Embryonic facial prominence (tissue), 1 donor: ENCODE results near the gene CCR4.
"Not testable (repeated sequence)": the region's sequence is repeated elsewhere in the genome, so short reads cannot be mapped to it uniquely, and the experiment has no call there.

Experiments
- DNase-seq: peaks from one replicate; pipeline ENCODE4 v3.0.0-alpha.2; 2016; ENCODE audit errors: extremely low spot score

Gene CCR4

DNA sequence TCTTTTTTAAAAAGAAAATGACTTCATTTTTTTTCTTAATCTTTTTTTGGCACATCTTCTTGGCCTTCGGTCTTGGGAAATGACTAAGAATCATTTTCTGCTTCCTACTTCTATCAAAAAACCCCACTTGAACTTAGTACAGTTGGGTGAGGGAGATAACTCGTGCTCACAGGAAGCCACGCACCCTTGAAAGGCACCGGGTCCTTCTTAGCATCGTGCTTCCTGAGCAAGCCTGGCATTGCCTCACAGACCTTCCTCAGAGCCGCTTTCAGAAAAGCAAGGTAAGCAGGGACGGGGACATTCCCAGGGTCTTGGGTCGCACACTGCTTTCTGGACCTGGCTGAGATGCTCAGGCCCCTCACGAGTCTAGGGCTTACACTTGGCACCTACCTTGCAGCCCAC, at the start of gene CCR4:
Gene CCR4, plus strand, starts transcription at position 235 of the 402 bp plus-strand sequence. CDS start 1,779 bp downstream, outside the sequence.
- no peak for DNase-seq

DNA sequence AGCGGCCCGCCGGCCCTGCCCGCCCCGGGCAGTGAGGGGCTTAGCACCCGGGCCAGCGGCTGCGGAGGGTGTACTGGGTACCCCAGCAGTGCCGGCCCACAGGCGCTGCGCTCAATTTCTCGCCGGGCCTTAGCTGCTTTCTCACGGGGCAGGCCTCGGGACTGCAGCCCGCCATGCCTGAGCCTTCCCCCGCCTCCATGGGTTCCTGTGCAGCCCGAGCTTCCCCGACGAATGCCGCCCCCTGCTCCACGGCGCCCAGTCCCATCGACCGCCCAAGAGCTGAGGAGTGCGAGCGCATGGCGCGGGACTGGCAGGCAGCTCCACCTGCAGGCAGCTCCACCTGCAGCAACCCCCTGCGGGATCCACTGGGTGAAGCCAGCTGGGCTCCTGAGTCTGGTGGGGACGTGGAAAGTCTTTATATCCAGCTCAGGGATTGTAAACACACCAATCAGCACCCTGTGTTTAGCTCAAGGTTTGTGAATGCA, 48.5 kb upstream of the CCR4 start:
- not testable (repeated sequence) for DNase-seq

DNA sequence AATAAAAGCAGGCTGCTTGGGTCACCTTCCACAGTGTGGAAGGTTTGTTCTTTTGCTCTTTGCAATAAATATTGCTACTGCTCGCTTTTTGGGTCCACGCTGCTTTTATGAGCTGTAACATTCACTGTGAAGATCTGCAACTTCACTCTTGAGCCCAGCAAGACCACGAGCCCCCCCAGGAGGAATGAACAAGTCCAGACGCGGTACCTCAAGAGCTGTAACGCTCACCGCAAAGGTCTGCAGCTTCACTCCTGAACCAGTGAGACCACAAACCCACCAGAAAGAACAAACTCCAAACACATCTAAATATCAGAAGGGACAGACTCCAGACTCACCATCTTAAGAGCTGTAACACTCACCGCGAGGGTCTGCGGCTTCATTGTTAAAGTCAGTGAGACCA, 47.5 kb upstream of the CCR4 start:
- DNase-seq = no peak

DNA sequence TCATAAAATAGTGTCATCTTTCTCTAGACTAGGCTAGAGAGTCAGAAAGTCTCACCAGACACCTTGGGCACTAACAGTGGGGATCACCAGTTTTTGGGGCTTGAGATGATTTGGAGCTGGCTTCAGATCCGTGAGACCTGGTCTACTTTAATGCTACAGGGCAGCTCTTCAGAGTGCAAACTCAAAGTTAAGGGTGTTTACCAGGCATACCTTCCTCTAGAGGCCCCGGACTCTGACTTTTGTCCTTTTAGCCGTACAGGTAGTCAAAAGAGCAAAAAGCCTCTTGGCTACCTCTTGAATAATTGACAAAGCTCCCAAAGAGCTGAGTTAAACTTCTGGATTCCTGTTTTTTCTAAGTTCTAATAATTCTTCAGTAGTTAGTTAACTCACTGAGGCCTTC, 41.4 kb upstream of the CCR4 start:
- no peak for DNase-seq

DNA sequence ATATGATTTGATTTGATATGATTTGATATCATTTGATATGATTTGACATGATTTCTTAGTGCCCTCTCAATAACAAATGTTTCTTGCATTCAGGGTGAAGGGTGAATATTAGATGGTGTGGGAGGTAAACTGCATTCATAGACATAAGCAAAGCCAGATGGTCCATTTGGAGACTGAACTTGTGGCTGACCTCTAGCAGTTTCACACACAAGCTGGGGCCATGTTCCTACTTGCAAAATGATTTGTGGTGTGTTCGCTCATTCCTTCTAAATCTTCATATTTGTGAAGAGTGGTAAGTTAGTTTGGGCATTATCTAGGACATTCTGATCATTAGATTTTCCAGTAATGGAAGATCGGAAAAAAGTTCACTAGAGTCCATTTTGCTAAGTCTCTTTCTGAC, 40.5 kb upstream of the CCR4 start:
- no peak for DNase-seq

DNA sequence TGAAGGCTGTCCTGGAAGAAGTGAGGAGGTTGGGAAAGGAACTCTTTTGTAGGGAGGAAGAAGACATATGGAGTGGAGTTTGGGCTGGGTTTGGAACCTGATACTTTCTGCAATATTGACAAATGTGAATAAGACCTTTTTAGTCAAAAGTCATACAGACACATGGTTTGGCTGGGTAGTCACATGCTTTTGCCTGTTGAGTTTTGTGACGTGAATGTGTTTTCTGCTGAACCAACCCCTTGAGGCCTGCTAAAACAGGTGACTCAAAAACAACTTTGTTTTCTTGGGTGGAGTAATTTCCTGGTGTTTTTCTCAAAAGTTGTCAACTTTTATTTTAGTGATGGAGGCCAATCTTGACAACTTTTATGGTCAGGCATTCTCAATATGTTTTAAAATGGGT, 39.4 kb upstream of the CCR4 start:
- DNase-seq = no peak

DNA sequence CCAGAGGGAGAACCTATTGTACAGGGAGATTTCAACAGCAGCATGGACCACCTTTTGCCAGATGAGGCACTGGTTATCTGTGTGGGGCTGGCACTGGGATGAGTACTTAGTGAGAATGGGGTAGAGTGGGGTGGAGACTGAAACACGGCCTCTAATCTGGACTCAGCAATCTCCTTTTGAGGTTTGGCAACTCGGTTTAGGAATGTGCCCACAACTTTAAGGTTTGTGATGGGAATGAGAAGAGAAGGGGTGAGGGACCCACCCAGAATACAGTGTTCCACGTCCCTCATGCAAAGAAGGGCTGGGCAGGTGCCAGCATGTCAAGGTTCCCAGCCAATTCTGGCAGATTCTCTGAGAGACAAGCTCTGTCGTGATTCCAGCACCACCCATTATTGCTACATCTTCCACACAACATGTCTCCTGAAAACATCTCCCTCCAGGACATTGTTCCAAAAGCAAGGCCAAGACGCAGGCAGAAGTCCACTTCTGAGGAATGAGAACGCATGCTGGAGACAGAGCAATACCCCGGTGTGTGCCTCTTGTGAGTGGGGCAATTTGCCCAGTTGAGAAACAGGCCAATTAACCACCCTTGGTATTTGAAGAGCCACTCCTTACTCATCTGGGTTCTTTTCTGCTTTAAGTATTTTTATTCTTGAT, 37.5 kb upstream of the CCR4 start:
- no peak for DNase-seq

DNA sequence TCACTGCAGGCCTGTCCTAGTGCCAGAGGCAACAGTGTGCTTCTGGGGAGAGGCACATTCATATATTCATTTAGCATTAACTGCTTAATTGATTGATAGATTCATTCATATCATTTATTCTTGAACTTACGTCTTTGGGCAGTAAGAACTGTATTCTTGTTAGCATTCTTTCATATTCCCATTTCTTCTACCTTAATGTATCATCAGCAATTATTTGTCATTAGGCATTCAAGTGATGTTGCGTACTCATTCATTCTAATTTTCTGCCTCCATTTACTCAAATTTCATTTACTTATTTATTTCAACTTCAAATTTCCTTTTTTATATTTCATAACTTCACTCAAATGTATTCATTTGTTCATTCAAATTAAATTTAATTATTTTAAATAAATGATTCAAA, 31.5 kb upstream of the CCR4 start:
- no peak for DNase-seq

DNA sequence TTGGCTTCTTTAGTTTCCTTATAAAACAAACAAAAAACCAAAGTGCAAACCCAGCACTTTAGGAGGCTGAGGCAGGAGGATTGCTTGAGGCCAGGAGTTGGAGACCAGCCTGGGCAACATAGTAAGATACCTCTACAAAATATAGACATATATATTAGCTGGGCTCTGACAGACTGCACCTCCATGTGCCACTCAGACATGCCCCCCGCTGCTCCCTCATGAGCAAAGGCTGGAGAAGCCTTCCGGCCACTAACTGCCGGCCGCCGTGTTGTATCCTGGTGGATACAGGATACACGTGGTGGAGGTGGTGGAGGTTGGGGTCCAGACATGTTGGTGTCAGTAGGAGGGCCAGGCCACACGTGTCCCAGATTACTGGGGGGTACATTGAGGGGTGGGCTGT, 29.4 kb upstream of the CCR4 start:
- no peak for DNase-seq

DNA sequence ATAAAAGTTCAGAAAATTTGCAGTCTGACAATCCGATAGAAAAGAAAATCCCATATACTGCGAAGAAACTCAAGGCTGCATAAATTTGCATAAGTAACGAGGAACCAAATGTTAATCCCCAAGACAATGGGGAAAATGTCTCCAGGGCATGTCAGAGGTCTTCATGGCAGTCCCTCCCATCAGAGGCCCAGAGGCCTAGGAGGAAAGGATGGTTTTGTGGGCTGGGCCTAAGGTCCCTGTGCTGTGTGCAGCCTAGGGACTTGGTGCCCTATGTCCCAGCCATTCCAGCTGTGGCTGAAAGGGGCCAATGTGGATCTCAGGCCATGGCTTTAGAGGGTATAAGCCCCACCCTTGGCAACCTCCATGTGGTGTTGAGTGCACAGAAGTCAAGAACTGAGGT, 21.3 kb upstream of the CCR4 start:
- DNase-seq = no peak

DNA sequence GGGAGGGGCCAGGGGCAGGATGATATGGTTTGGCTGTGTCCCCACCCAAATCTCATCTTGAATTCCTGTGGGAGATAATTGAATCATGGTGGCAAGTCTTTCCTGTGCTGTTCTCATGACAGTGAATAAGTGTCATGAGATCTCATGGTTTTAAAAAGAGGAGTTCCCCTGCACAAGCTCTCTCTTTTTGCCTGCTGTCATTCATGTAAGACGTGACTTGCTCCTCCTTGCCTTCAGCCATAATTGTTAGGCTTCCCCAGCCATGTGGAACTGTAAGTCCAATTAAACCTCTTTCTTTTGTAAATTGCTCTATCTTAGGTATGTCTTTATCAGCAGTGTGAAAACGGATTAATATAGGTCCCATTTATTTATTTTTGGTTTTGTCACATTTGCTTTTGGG, 20.2 kb upstream of the CCR4 start:
- not testable (repeated sequence) for DNase-seq

DNA sequence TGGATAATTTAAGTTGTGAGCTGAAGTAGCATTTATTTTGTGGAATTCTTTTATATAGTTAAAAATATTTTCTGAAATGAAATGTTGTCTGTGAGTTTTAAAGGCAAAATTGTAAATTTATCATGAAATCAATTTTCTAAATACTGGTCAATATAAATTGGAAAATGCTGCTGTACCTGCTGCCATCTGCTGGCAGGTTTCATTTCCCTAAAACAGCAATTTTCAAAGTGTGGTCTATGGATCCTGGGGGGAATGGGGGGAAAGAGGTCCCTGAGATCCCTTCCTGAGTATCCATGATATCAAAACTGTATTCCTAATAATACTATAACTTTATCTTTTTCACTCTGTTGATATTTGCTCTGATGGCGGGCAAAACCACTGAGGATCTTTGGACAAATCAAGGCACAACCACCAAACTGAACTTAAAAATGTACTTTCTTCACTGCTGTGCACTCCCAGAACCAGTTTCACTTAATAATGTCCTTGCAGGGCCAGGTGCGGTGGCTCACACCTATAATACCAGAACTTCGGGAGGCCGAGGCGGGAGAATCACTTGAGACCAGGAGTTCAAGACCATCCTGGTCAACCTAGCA, 17.2 kb upstream of the CCR4 start:
- DNase-seq = no peak

DNA sequence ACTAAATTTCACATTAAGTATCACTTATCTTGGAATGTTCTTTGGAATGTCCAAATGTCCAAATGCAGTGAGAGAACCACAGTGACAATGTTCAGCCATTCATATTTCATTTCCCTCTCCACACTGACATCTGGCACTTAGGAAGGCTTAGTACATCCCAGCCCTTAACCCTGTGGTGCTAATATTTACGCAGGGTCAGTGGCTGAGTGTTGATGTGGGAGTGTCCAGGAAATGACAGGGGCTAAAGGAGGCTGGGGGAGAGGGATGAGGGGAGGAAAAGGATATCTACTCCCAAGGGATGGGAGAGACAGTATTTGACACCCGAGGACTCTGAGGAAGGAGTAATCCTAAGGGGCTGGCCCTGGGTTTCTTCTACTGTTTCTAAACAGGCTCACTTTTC, 14.1 kb upstream of the CCR4 start:
- no peak for DNase-seq

DNA sequence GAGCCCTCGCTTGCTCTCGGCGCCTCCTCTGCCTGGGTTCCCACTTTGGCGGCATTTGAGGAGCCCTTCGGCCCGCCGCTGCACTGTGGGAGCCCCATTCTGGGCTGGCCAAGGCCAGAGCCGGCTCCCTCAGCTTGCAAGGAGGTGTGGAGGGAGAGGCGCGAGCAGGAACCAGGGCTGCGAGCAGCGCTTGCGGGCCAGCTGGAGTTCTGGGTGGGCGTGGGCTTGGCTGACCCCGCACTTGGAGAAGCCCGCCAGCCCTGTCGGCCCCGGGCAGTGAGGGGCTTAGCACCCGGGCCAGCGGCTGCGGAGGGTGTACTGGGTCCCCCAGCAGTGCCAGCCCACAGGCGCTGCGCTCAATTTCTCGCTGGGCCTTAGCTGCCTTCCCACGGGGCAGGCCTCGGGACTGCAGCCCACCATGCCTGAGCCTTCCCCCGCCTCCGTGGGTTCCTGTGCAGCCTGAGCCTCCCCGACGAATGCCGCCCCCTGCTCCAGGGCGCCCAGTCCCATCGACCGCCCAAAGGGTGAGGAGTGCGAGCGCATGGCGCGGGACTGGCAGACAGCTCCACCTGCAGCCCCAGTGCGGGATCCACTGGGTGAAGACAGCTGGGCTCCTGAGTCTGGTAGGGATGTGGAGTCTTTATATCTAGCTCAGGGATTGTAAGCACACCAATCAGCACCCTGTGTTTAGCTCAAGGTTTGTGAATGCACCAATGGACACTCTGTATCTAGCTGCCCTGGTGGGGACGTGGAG, 11.7 kb upstream of the CCR4 start:
- DNase-seq = not testable (repeated sequence)

DNA sequence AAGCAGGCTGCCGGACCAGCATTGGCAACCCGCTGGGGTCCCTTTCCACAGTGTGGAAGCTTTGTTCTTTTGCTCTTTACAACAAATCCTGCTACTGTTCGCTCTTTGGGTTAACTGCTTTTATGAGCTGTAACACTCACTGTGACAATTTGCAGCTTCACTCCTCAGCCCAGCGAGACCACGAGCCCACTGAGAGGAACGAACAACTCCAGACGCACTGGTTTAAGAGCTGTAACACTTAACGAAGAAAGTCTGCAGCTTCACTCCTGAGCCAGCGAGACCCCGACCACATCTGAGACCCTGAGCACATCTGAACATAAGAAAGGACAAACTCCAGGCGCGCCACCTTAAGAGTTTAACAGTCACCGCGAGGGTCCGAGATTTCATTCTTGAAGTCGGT, 10.7 kb upstream of the CCR4 start:
- DNase-seq = no peak

DNA sequence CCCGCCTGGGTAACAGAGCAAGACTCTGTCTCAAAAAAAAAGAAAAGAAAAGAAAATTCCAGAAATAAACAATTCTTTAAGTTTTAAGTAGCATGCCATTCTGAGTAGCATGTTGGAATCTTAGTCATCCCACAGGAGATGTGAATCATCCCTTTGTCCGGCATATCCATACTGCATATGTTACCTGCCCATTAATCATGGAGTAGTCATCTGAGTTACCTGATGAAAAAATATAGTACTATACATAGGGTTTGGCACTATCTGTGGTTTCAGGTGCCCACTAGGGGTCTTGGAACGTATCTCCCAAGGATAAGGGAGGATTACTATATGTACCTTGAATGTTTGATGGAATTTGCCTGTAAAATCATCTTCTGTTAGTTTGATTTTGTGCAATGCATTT, 6.3 kb upstream of the CCR4 start:
- DNase-seq = no peak

DNA sequence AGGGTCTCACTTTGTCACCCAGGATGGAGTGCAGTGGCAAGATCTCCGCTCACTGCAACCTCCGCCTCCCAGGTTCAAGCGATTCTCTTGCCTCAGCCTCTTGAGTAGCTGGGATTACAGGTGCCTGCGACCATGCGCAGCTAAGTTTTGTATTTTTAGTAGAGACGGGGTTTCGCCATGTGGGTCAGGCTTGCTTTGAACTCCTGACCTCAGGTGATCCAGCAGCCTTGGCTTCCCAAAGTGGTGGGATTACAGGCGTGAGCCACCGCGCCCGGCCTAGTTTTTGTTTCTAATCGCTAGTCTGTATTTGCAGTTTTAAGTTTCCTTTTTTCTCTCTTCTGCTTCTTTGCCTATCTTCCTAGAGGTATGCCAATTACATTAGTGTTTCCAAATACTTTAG, 5.8 kb upstream of the CCR4 start:
- not testable (repeated sequence) for DNase-seq

DNA sequence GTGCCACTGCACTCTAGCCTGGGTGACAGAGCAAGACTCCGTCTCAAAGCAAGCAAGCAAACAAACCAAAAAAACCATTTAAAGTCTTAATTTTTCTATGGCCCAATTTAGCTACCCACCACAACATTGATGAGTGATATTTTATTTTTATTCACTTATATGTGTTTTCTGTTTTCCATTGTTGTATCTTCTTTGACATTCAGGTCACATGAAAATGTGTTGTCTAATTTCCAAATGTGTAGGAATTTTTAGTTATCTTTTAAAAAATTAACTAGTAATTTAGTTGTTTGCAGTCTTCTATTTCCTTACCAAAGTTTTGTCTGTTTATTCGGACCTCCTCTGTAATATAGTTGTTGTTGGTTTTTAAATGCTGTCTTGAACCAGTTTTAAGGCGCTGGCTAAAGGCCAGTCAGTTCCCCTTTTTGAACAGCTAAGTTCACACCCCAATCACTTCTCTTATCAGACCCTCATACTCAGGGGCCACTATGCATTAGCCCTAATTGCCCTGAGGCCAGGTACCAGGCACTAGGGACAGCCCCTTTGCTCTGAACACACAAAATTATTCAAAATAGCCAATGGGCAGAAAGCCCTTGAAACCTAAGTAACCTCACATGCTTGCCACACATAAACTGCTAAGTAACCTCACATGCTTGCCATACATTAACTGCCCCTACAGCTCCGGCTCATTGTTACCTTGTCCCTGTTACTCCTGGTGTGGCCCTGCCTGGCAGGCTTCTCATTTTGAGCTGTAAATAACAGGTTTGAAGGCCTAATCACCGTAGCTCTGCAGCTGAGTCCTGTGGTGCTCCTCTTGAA, 4.3 kb upstream of the CCR4 start:
- no peak for DNase-seq

DNA sequence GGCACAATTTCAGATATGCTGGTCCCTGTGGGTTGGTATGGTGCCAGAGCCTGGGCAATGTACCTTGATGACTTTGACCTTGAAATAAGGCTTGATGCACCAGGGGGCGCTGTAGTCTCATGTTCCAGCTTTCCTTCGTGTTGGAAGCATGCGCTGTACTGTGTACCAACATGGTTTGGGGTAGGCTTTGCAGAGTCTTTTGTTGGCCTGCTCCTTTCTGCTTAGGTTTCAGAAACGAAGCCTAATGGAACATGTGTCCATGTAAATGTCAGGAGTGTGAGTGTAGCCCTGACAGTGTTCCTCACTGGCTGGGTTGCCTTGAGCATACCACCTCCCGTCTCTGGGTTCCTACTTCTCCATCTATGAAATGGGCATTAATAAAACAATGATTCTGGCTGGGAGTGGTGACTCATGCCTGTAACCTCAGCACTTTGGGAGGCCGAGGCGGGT, 3.6 kb upstream of the CCR4 start:
- no peak for DNase-seq

DNA sequence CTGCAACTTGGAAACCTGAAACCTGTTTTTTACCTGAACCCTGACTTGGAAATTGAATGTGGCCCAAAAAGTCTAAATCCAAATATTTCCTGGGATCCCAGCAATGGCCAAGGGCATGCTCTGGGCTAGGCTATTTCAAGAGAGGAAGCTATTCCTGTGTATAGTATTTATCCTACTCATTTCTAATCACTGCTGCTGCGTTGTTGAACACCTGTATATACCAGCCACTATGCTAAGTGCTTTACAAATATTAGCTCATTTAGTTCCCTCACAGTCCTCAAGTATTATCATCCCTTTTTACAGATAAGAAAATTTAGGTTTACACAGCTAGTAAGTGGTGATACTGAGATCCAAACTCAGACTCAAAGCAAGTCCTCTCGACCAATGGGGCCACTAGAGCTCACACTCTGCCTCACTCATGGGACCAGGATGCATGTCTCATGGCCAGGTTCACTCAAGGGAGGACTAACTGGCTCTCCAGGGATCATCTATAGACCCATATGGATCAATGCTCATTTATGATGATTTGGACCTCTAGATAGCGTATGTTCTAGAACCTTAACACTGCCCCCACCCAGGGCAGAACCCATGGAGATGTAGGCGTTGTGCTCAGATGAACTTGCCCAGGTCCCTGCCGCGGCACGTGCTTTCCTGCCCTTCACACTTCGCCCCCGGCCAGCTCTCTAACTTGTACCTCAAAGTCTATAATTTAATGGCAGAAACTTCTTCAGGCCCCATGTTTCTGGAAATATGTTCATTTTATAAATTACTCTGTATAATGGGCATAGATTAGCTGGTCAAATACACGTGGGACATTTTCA, 2.6 kb upstream of the CCR4 start:
- DNase-seq = no peak

DNA sequence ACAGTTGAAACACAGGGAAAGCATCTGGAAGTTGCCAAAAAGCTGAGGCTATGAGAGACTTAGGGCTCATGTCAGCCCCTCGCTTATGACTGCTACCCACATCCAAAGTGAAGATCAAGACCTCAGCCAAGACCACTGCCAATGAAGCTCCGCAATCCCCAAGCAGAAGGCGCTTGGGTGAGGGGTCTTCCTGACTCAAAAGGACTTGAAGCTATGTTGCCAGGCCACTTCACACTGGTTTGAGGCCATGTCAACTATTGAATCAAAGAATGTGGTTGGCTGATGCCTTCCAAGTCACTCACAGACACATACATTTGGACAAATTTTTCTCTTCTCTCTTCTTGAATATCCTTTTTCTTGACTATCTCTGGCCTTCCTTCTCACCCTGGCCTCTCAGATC, 928 bp upstream of the CCR4 start:
- DNase-seq = no peak
